Measurements from ENCODE around the gene SEC31A. TPM values are rescaled to one million over a fixed set of nuclear protein-coding genes. Genes with fewer than 3 reads are reported as not detected.

Gene SEC31A
- total RNA-seq, 1 donor from 2014 or later = 266 TPM

DNA sequence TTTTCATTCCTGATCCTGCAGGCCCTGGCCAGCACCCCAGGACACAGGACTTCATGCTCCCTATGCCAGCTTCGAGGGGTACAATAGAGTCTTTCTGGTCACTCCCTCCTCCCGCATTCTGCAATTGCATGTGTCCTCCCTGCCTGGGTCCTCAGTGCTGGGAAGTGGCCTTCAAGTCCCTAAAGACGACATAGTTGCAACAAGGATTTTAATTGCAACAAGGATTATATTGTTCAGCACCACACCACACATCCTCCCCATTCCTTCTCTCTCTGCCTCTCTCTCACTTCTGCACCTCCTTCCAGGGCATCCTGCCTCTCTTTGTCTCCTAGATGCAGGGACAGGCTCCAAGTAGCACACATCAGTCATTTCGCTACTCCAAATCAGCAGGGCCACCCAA lies 117.9 kb downstream of the SEC31A start:
- no peak for DNase-seq (ENCODE audit: low read depth, low spot score)

GRCh38 chr4:82770607-82771006 lies 120.3 kb downstream of the SEC31A start:
- no peak for DNase-seq (ENCODE audit: low read depth, low spot score)

Other genes starting within 250 kb of the SEC31A start
- gene SCD5, start 92.4 kb downstream of the SEC31A start, total RNA-seq = 50.4 and 62.5 TPM in 2 replicates
- 4.3 and 5.1 TPM in 2 replicates for gene THAP9, start 9.6 kb upstream of the SEC31A start, total RNA-seq
- 12.1 and 20.0 TPM in 2 replicates for gene LIN54, start 119.7 kb upstream of the SEC31A start, total RNA-seq
- gene COPS4, start 144.0 kb upstream of the SEC31A start, total RNA-seq = 93.9 and 135 TPM in 2 replicates
- 0.33 and 0.60 TPM in 2 replicates for gene PLAC8, start 223.6 kb upstream of the SEC31A start, total RNA-seq